ENCODE data around the gene NTRK1.

NTRK1 gene

GRCh38 chr1:156873659-156874058 lies 13.0 kb downstream of the NTRK1 start:
- no peak overlapping the region for H2AFZ ChIP-seq
- TF ChIP-seq CTCF (IDR thresholded peaks at IDR 0.05): no peak
- H3K9ac ChIP-seq: no peak overlapping the region
- no peaks in the 10 kb centered on the region for H3K79me2 ChIP-seq
- no peak overlapping the region for H3K4me2 ChIP-seq (ENCODE audit: low read length)
- H3K4me1 ChIP-seq: no peaks in the 10 kb centered on the region
- H3K27me3 ChIP-seq (ENCODE audit: control insufficient read depth, insufficient read depth, low read length): no peaks in the 10 kb centered on the region
- no peak overlapping the region for H3K27ac ChIP-seq
- H3K4me3 ChIP-seq (ENCODE audit: low read depth, low read length): no peak overlapping the region
- no peaks in the 10 kb centered on the region for H3K36me3 ChIP-seq (ENCODE audit: control insufficient read depth, insufficient read depth, low read length)
- no peaks in the 10 kb centered on the region for H3K9me3 ChIP-seq (ENCODE audit: control insufficient read depth, low read length)

- Histone ChIP-seq H3K36me3 (ENCODE audit: control insufficient read depth, insufficient read depth, low read length) (no peaks in the 10 kb centered on the region), H2AFZ (no peak overlapping the region), H3K4me2 (ENCODE audit: low read length) (no peak overlapping the region), H3K4me1 (no peaks in the 10 kb centered on the region), H3K27ac (no peak overlapping the region), H3K27me3 (ENCODE audit: control insufficient read depth, insufficient read depth, low read length) (no peaks in the 10 kb centered on the region), H3K9ac (no peak overlapping the region), H3K4me3 (ENCODE audit: low read depth, low read length) (no peak overlapping the region), H3K9me3 (ENCODE audit: control insufficient read depth, low read length) (no peaks in the 10 kb centered on the region), H3K79me2 (no peaks in the 10 kb centered on the region)
- no peak for TF ChIP-seq CTCF (IDR thresholded peaks at IDR 0.05)
Observed at GRCh38 chr1:156874142-156874541, 13.5 kb downstream of the NTRK1 start.

- Histone ChIP-seq H3K4me3 (ENCODE audit: low read depth, low read length) (no peak overlapping the region), H2AFZ (no peak overlapping the region), H3K79me2 (no peaks in the 10 kb centered on the region), H3K27ac (no peak overlapping the region), H3K4me1 (no peaks in the 10 kb centered on the region), H3K9me3 (ENCODE audit: control insufficient read depth, low read length) (no peaks in the 10 kb centered on the region), H3K36me3 (ENCODE audit: control insufficient read depth, insufficient read depth, low read length) (no peaks in the 10 kb centered on the region), H3K4me2 (ENCODE audit: low read length) (no peak overlapping the region), H3K27me3 (ENCODE audit: control insufficient read depth, insufficient read depth, low read length) (no peaks in the 10 kb centered on the region), H3K9ac (no peak overlapping the region)
- TF ChIP-seq CTCF (IDR thresholded peaks at IDR 0.05): no peak
Observed at GRCh38 chr1:156874572-156875340, 14.1 kb downstream of the NTRK1 start.

- Histone ChIP-seq H2AFZ (no peak overlapping the region), H3K9ac (no peak overlapping the region), H3K4me3 (ENCODE audit: low read depth, low read length) (no peak overlapping the region), H3K36me3 (ENCODE audit: control insufficient read depth, insufficient read depth, low read length) (no peaks in the 10 kb centered on the region), H3K9me3 (ENCODE audit: control insufficient read depth, low read length) (no peaks in the 10 kb centered on the region), H3K79me2 (no peaks in the 10 kb centered on the region), H3K27me3 (ENCODE audit: control insufficient read depth, insufficient read depth, low read length) (no peaks in the 10 kb centered on the region), H3K27ac (no peak overlapping the region), H3K4me2 (ENCODE audit: low read length) (no peak overlapping the region), H3K4me1 (no peaks in the 10 kb centered on the region)
- no peak for TF ChIP-seq CTCF (IDR thresholded peaks at IDR 0.05)
Observed at GRCh38 chr1:156875341-156875615, 14.6 kb downstream of the NTRK1 start.

GRCh38 chr1:156876281-156876680 lies 15.6 kb downstream of the NTRK1 start:
- Histone ChIP-seq H2AFZ (no peak overlapping the region), H3K9me3 (ENCODE audit: control insufficient read depth, low read length) (no peaks in the 10 kb centered on the region), H3K27ac (no peak overlapping the region), H3K4me1 (no peaks in the 10 kb centered on the region), H3K27me3 (ENCODE audit: control insufficient read depth, insufficient read depth, low read length) (no peaks in the 10 kb centered on the region), H3K4me3 (ENCODE audit: low read depth, low read length) (no peak overlapping the region), H3K9ac (no peak overlapping the region), H3K36me3 (ENCODE audit: control insufficient read depth, insufficient read depth, low read length) (no peaks in the 10 kb centered on the region), H3K4me2 (ENCODE audit: low read length) (no peak overlapping the region), H3K79me2 (no peaks in the 10 kb centered on the region)
- no peak for TF ChIP-seq CTCF (IDR thresholded peaks at IDR 0.05)

All from parathyroid adenoma (tissue), 2 donors.